Ishikawa (cell line): ENCODE measurements around the gene MRPL34.

ENCODE experiments used
- CEBPB ChIP-seq: IDR thresholded peaks from 2 replicates; pipeline ENCODE4 v1.6.1; 2012
- EGR1 ChIP-seq: IDR thresholded peaks from 2 replicates; pipeline ENCODE4 v1.6.1; 2012
- EP300 ChIP-seq: IDR thresholded peaks from 2 replicates; pipeline ENCODE4 v1.6.1; 2012; ENCODE audit warnings: borderline replicate concordance
- MAX ChIP-seq: IDR thresholded peaks from 2 replicates; pipeline ENCODE4 v1.6.1; 2012
- NFIC ChIP-seq: IDR thresholded peaks from 2 replicates; pipeline ENCODE4 v1.6.1; 2012
- RAD21 ChIP-seq: IDR thresholded peaks from 2 replicates; pipeline ENCODE4 v1.6.1; 2012; ENCODE audit warnings: low read depth
- REST ChIP-seq: IDR thresholded peaks from 2 replicates; pipeline ENCODE4 v1.6.1; 2012; ENCODE audit warnings: low read depth, mild to moderate bottlenecking
- TAF1 ChIP-seq: IDR thresholded peaks from 2 replicates; pipeline ENCODE4 v1.6.1; 2012; ENCODE audit warnings: low read depth, mild to moderate bottlenecking
- TCF12 ChIP-seq: IDR thresholded peaks from 2 replicates; pipeline ENCODE4 v1.6.1; 2012; ENCODE audit warnings: low read depth
- TEAD4 ChIP-seq: IDR thresholded peaks from 2 replicates; pipeline ENCODE4 v1.6.1; 2012
- USF1 ChIP-seq: IDR thresholded peaks from 2 replicates; pipeline ENCODE4 v1.6.1; 2012
- YY1 ChIP-seq: IDR thresholded peaks from 2 replicates; pipeline ENCODE4 v1.6.1; 2012; ENCODE audit warnings: low read depth
- ZBTB7A ChIP-seq: IDR thresholded peaks from 2 replicates; pipeline ENCODE4 v1.6.1; 2012; ENCODE audit warnings: low read depth

MRPL34 gene

DNA sequence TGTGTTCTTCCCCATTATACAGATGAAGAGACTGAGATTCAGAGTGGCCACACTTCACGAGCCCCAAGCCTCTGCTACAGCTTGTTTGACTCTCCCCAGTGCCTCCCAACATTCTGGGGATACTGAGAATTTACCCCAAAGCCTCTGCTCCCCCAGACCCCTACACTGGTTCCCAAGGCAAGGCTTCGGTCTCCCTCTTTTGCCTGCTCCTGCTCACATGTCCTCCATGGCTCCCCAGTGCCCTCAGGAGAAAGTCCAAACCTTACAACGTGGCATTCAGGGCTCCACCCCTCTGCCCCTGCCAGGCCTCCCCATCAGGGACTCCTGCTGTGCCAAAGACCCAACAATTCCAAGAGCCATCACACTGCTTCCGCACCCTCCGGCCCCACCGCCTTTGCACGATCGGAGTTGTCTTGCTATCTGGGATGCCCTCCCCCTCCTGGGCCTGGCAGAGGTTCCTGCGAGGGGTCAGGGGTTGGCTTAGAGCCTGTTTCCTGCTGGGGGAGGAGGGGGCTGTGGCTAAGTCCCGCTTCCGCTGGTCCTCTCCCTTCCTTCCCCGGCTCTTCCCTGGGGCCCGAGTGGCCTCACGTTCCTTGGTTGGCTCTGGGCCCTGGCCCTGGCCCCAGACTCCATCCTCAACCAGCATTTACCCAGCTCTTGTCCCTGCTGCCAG, 47.1 kb downstream of the MRPL34 start:
- TF ChIP-seq REST (no peak), CEBPB (no peak), NFIC (no peak), USF1 (no peak), MAX (no peak), TEAD4 (no peak), EGR1 (no peak)

- TF ChIP-seq YY1 (no peak), TCF12 (no peak), EGR1 (no peak), MAX (no peak), ZBTB7A (no peak), RAD21 (no peak), TEAD4 (no peak), EP300 (no peak), USF1 (no peak), TAF1 (no peak)
These were observed 47.7 kb downstream of the MRPL34 start for GRCh38 chr19:17353386-17353785.
